Right atrium auricular region (tissue), 2 donors: Measurements from ENCODE around the gene EFCAB5. TPM values are rescaled to one million over a fixed set of nuclear protein-coding genes. Genes with fewer than 3 reads are reported as not detected.

Experiments
- DNase-seq: peaks from one replicate; pipeline ENCODE4 v3.0.0-alpha.2; 2019; ENCODE audit warnings: low spot score
- H3K27ac ChIP-seq, 2 donors: fragments of 200-600 bp; sonication (generic); 1 replicate in 1 of 2; 2 replicates in 1 of 2; pipeline ENCODE4 v1.5.1; 2016 to 2019
- H3K27me3 ChIP-seq, 2 donors: fragments of 200-600 bp; sonication (generic); one replicate each; pipeline versions ENCODE4 v1.5.1 to v1.6.0; 2017 to 2019
- H3K36me3 ChIP-seq: fragments of 200-600 bp; sonication (generic); one replicate; pipeline ENCODE4 v1.5.1; 2016
- H3K4me1 ChIP-seq, 2 donors: fragments of 200-600 bp; sonication (generic); one replicate each; pipeline versions ENCODE4 v1.5.1 to v1.6.0; 2017 to 2019
- H3K4me3 ChIP-seq, 2 donors: fragments of 200-600 bp; sonication (generic); 1 replicate in 1 of 2; 2 replicates in 1 of 2; pipeline ENCODE4 v1.5.1; 2017 to 2019; ENCODE audit warnings: mild to moderate bottlenecking in 1 of 2, moderate library complexity in 1 of 2
- H3K9me3 ChIP-seq, 2 donors: fragments of 200-600 bp; sonication (generic); one replicate each; pipeline ENCODE4 v1.5.1; 2019
- total RNA-seq, 2 donors: library from RNA; depleted of rRNA; stranded (reverse); fragments of >200 nt; gene quantifications; one replicate each; pipeline ENCODE4 v1.1.0, GENCODE V29; 2016
- TF ChIP-seq, protein P1 (sequence below), 2 donors: fragments of 200-600 bp; sonication (generic); IDR thresholded peaks; one replicate each; pipeline ENCODE4 v1.5.1; 2019; ENCODE audit warnings: antibody characterized with exemption in 2 of 2

The EFCAB5 gene
- total RNA-seq, 2 donors from 2014 or later, result not detected

DNA sequence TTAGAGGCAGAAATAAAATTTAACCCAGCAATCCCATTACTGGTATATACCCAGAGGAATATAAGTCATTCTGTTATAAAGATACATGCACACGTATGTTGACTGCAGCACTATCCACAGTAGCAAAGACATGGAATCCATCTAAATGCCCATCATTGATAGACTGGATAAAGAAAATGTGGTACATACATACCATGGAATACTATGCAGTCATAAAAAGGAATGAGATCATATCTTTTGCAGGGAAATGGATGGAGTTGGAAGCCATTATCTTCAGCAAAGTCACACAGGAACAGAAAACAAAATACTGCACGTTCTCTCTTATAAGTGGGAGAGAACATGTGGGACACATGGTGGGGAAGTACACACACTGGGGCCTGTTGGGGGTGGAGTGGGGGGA, 34.5 kb upstream of the EFCAB5 start:
- H3K4me1 ChIP-seq, result no peaks in the 10 kb centered on the region
- TF ChIP-seq, protein P1, sequence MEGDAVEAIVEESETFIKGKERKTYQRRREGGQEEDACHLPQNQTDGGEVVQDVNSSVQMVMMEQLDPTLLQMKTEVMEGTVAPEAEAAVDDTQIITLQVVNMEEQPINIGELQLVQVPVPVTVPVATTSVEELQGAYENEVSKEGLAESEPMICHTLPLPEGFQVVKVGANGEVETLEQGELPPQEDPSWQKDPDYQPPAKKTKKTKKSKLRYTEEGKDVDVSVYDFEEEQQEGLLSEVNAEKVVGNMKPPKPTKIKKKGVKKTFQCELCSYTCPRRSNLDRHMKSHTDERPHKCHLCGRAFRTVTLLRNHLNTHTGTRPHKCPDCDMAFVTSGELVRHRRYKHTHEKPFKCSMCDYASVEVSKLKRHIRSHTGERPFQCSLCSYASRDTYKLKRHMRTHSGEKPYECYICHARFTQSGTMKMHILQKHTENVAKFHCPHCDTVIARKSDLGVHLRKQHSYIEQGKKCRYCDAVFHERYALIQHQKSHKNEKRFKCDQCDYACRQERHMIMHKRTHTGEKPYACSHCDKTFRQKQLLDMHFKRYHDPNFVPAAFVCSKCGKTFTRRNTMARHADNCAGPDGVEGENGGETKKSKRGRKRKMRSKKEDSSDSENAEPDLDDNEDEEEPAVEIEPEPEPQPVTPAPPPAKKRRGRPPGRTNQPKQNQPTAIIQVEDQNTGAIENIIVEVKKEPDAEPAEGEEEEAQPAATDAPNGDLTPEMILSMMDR (IDR thresholded peaks at IDR 0.05), result no peak
- DNase-seq, result no peak
- no peak overlapping the region for H3K27ac ChIP-seq
- H3K9me3 ChIP-seq, result no peaks in the 10 kb centered on the region
- H3K4me3 ChIP-seq, result no peak overlapping the region
- H3K27me3 ChIP-seq, result no peaks in the 10 kb centered on the region
- no peaks in the 10 kb centered on the region for H3K36me3 ChIP-seq

DNA sequence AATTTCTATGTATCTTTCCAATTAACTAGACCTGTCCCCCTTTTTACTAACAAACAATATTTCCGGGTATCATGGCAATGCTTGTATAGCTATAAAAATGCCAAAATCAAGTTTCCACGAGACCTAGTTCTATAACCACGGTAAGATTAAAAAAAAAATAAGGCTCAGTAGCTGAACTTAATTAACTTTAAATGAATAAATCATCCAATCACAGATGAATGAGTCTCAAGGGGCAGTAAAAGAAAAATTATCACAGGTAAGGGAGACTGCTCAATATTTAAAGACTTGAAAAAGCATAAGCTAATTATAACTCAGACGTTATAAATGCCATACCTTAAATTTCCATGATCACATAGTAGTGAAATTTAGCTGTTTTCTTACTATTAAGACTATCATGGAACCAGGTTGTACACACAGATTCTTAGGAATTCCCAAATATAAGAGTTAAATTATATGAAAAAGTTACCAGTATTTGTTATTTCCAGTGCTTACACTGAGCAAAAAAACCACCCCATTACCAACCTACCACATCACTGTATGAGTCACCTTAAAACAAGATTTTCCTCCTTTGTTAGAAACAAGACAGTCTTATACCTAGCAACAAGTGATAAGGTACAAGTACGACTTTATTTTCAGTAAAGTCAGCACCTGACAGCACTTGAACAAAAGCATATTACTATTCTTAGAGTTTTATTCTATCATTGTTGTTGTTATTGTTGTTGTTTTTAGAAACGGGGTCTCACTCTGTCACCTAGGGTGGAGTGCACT, 32.0 kb upstream of the EFCAB5 start:
- TF ChIP-seq, protein P1 (IDR thresholded peaks at IDR 0.05), result no peak

DNA sequence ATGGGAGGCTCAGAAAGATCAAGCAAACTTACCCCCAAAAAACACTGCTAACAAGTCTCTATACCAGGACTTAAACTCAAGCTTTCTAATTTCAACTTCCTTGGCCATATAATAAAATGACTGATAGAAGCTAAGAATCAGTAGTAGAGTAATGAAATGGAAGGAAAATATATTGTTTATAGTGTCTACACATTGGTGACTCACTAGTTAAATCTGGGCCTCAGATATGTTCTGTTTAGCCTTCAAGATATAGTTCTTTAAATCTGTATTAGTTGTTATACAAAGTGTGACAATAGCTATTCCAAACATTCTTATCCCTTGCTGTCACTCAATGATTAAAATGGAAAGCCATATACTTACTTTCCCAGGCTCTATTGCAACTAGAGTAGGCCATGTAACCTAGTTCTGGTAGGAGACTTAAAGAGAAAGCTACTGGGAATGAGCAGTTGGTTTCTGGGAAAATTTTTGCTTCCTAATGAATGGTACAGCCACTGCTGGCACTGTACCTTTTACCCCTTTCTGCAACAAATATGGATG, 29.7 kb upstream of the EFCAB5 start:
- Histone ChIP-seq H3K9me3 (no peaks in the 10 kb centered on the region), H3K36me3 (no peaks in the 10 kb centered on the region), H3K4me1 (peaks cover 0 to 4% of the 10 kb centered on the region in 2 donors), H3K27me3 (no peaks in the 10 kb centered on the region), H3K27ac (no peak overlapping the region), H3K4me3 (no peak overlapping the region)
- TF ChIP-seq, protein P1 (IDR thresholded peaks at IDR 0.05), result no peak
- no peak for DNase-seq

More for the DNA sequence above, 32.0 kb upstream of the EFCAB5 start:
- Histone ChIP-seq H3K4me3 (no peak overlapping the region), H3K27me3 (no peaks in the 10 kb centered on the region), H3K27ac (no peak overlapping the region), H3K9me3 (no peaks in the 10 kb centered on the region), H3K36me3 (no peaks in the 10 kb centered on the region), H3K4me1 (no peaks in the 10 kb centered on the region)
- DNase-seq, result no peak

DNA sequence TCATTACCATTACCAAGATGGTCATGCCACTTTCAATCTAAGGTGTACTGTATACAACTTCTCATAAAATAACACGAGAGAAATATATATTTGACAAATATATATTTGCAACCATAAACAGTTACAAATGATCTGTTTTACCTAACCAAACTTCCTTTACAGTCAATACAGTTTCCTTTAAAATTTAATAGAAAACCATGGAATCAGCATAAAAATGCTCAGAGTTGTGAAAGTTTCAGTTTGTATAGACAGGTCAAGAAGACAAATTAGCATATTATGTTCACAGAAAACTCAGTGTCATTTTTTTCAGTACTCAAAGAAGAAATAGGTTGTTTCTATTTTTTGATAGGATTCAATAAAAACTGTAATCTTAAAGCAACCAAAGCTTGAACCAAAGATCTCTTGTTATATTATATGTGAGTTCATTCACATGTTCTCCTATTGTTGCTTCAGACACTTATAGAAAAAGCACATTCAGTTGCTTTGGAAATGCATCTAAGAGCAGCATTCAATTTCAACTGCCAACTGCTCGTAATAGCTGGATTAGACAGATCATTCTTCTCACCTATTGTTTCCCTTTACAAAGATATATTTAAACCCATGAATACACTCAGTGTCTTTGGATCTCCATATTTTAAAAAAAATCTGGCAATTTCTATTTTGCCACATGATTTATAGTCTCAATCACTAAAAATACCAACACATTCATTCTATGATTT, 26.5 kb upstream of the EFCAB5 start:
- Histone ChIP-seq H3K4me3 (no peak overlapping the region), H3K27me3 (no peaks in the 10 kb centered on the region), H3K36me3 (no peaks in the 10 kb centered on the region), H3K9me3 (no peaks in the 10 kb centered on the region), H3K27ac (no peak overlapping the region), H3K4me1 (peaks cover 0 to 4% of the 10 kb centered on the region in 2 donors)
- DNase-seq, result no peak
- TF ChIP-seq, protein P1 (IDR thresholded peaks at IDR 0.05), result no peak

DNA sequence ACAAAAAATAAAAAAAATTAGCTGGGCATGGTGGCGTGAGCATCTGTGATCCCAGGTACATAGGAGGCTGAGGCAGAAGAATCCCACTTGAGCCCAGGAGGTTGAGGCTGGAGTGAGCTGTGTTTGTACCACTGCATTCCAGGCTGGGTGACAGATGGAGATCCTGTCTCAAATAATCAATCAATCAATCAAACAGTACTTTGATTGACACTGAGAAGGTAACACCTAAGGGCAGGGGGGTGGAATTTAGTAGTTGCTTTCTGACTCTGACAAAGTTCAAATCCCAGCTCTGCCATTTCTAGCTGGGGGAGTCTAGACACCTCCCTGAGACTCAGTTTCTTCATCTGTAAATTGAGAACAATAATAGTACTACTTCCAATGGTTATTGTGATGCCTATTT, 23.4 kb upstream of the EFCAB5 start:
- H3K9me3 ChIP-seq, result no peaks in the 10 kb centered on the region

More for the DNA sequence above, 23.4 kb upstream of the EFCAB5 start:
- Histone ChIP-seq H3K27me3 (no peaks in the 10 kb centered on the region), H3K4me1 (peaks cover 0 to 4% of the 10 kb centered on the region in 2 donors), H3K36me3 (no peaks in the 10 kb centered on the region), H3K27ac (no peak overlapping the region), H3K4me3 (no peak overlapping the region)
- DNase-seq, result no peak
- TF ChIP-seq, protein P1 (IDR thresholded peaks at IDR 0.05), result no peak
